GM12872 (cell line): Measurements from ENCODE around the gene PSMD2.
A peak's percentile ranks its signal among the peaks of the same experiment; 100 is the strongest.

Source experiments
- CTCF ChIP-seq: IDR thresholded peaks from 3 replicates; pipeline ENCODE4 v1.5.1; 2011; ENCODE audit warnings: low read depth, mild to moderate bottlenecking, low read length, moderate library complexity; ENCODE audit not compliant: insufficient read depth

Gene PSMD2

GRCh38 chr3:184300378-184300720 is 1.3 kb downstream of the PSMD2 start:
- TF ChIP-seq CTCF: no peak

GRCh38 chr3:184305577-184305976 is 6.5 kb downstream of the PSMD2 start:
- TF ChIP-seq CTCF: peak; percentile 26; the same call in 1 of the 3 replicates

- TF ChIP-seq CTCF: no peak
Measured at GRCh38 chr3:184306341-184306972, 7.4 kb downstream of the PSMD2 start.

GRCh38 chr3:184307915-184308314 is 8.9 kb downstream of the PSMD2 start:
- TF ChIP-seq CTCF: no peak

GRCh38 chr3:184308744-184309143 is 9.7 kb downstream of the PSMD2 start:
- TF ChIP-seq CTCF: no peak

- no peak for TF ChIP-seq CTCF
Measured at GRCh38 chr3:184311633-184312032, 12.6 kb downstream of the PSMD2 start.

GRCh38 chr3:184314363-184314699 is 15.3 kb downstream of the PSMD2 start, which contains the start of gene EIF4G1:
Gene EIF4G1 (plus strand): TSS chr3:184314606. CDS start chr3:184315797, 1,191 bp downstream.
- TF ChIP-seq CTCF: no peak
